ENCODE data around the gene ATP6V0E1.

ATP6V0E1 gene

DNA sequence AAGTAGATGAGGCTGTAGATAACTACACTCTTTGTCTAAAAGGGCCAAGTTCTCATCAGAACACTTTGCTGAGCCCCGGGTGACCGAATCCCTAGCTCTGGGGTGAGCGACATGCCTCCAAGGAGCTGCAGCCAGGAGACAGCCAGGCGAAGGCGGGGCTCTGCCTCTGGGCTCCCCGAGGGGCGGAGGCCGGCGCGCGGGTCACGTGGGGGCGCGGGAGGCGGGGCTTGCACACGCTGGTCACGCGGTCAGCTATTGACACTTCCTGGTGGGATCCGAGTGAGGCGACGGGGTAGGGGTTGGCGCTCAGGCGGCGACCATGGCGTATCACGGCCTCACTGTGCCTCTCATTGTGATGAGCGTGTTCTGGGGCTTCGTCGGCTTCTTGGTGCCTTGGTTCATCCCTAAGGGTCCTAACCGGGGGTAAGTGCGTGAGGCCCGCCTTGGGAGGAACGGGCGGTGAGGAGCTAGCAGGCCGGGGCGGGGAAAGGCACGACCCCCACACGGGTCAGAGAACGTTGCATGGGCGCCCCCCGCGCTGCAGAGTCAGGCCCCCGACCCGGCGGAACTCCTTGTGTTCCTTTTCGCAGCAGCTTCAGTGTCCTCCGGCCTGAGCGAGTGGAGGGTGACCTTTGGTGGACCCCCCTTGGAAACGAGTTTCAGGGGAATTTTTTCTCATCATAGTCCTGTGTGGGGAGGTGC lies at the start of gene ATP6V0E1:
TSS of gene ATP6V0E1 (plus strand) at position 230 of the 702 bp plus-strand sequence. CDS start at position 320, 90 bp downstream.
- peak; percentile 96 for DNase-seq (ENCODE audit: low read depth)

DNA sequence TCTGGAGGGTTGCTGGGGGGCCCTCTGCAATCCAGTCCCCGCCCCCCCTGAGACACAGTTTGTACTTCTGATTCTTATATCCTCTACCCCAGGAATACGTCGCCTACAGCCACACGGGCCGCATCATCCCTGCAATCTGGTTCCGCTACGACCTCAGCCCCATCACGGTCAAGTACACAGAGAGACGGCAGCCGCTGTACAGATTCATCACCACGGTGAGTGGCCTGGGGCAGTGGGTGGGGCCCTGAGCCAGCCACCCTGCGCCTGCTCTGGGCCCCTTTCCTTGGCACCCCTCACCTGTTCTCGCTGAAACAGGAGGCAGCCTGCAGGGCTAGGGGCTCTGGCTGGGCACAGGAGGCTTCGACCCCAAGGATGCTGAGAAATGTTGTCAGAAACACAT lies 48.5 kb upstream of the ATP6V0E1 start:
- DNase-seq (ENCODE audit: low read depth) = no peak

DNA sequence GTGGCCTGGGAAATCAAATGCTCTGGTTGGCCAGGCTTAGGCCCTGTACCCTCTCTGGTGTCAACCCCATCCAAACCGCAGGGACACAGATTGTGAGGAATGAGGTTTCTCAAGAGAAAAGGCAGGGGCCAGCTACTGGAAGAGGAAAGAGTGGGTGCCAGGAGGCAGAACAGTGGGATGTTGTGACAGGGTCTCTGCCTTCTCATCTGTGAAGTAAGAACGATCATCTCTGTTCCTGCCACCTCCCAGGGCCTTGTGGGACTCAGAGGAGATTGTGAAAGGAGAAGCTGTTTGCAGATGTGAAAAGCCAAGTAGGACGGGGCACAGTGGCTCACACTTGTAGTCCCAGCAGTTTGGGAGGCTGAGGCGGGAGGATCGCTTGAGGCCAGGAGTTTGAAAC lies 47.2 kb upstream of the ATP6V0E1 start:
- DNase-seq (ENCODE audit: low read depth) = no peak

DNA sequence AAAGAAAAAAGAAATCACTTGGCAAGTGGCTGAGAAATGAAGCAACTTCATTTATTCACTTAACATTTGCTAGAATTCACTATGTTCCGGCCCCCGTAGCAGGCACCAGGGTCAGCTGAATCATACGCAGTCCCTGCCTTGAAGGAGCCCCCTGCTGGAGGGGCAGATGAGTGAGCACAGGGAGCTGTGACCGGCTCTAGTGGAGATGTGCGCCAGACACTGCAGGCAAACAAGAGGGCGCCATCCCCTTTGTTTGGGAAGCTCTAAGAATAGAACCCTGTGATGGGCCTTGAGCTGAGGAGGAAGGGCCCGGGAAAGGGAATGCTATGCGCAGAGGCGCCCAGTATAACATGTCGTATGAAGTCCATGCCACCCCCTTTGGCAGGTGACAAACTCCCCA lies 44.5 kb upstream of the ATP6V0E1 start:
- DNase-seq (ENCODE audit: low read depth) = no peak

DNA sequence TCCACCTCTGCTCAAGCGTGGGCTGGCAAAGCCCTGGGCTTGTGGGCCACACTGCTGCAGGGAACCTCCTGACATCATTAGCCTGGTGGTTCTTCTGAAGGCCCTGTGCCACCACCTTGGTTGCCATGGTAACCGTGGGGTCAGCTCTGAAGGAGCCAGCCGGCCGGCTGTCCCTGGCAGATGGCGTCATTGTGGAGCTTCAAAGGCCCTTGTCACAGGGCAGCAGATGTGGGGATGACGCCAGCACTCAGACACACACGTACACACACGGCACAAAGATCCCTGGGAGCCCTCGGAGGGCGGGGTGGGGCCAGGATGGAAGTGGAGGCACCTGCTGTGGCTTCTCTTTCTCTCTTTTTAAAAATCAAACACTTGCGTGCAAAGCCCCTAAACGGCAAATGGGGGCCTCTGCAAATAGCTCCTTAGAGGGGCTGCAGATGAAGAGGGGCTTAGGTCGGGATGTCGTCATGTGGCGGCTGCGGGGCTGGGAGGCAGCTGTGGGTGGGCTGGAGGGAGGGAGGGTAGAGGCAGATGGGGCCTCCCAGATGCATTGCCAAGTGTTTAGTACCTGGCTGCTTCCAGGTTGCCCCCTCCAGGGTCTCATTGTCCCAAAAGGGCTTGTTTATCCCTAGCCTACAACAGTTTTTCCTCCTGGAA lies 43.8 kb upstream of the ATP6V0E1 start:
- DNase-seq (ENCODE audit: low read depth) = no peak

DNA sequence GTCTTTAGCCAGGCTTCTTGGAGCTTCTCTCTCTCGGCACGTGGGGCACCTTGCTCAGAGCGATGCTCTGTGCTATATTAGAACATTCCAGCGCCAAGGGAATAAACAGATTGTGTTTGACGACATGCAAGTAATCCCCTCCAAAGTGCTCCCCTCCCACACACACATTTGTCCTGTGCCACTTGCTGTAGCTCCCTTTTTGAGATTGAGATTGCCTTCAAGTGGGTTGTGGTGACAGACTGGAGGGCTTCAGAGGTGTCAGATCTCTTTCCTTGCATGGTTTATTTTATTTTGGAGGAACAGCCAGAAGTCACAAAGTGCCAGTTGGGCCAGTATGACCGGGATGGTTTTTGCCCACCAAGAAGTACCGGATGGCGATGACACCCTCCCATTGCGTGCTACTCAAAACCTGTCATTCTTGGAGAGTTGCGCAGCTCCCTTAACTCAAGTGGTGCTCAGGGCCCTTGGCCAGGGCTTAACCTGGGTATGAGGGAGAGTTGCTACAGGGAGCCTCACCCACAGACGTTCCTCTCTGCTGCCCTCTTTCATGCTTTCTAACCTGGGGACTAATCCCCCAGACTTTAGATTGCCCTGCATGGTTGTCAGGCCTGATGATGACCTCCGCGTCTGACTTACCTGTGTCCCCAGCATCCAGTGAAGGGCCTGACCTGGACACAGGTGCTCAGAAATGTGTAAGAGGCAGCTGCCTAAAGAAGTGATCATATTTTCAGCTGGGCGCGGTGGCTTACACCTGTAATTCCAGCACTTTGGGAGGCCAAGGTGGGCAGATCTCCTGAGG lies 43.1 kb upstream of the ATP6V0E1 start:
- DNase-seq (ENCODE audit: low read depth) = no peak

DNA sequence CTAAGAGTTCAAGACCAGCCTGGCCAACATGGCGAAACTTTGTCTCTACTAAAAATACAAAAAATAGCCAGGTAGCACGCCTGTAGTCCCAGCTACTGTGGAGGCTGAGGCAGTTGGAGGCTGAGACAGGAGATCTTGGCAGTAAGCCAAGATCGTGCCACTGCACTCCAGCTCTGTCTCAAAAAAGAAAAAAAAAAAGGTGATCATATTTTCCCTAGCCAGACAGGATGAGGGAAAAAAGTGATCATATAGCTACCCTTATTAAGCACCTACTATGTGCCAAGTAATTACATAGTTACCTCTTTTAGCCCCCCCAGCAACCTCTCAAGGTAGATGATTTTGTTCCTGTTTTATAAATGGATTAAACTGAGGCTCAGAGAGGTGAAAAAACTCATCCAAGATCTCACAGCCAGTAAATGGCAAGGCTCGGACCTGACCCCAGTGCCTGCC lies 42.5 kb upstream of the ATP6V0E1 start:
- DNase-seq (ENCODE audit: low read depth) = no peak

DNA sequence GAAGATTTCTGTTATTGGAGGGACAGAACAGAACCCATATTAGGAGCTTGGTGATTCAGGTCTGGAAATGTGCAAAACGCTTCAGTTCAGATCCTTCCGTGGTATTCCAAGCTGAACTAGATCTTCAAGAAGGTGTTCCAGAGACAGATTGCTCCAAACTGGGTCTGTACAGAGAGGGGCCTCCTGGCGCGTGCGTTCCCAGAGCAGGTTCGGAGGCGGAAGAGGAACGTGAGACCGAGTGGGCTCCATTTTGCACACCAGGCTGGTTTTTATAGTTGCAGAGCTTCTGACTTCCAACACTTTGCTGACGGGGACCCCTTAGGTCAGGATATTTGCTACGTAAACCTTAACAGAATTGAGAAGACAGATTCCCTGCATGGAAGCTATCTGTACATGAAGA lies 41.0 kb upstream of the ATP6V0E1 start:
- DNase-seq (ENCODE audit: low read depth) = no peak

DNA sequence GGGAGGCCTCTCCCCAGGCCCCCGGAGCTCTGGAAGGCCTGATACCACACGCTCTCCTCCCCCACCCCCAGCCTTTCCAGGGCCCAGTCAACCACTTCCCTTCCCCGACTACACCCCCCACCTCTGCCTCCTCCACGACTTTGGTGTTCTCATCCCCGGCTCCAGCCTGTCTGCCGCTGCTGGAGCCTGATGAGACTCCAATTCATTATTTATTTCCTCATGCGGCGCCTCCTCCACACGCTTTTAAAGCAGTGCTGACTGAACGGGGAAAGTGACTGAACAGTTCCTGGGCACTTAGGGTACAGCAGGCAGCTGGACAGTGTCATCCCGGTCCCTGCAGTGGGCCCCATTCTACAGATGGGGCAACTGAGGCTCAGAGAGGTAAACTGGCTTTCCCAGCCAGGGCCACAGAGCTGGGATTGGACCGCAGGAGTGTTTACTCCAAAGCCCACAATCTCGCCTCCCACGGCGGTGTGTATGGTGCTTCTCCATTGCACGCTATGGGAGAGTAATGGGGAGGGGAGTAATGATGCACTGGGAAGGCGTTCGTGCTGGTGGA lies 40.2 kb upstream of the ATP6V0E1 start:
- DNase-seq (ENCODE audit: low read depth) = no peak

DNA sequence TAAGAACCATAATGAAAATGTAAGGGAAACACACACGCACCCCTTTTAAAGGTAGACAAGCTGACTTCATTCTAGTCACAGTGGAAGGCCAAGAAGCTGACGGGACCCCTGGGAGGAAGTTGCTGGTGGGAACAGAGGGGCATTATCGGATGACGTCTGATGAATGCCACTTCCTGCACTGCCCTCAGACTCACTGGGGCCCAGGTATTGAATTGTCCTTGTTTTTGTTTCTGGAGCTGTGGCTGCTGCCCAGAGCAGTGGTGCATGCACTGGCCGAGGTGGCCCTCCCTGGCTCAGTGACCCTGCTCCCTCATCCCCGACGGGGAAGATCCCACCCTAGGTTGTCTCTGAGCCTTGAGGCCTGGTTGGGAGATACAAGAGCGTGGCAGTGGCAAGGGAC lies 39.7 kb upstream of the ATP6V0E1 start:
- DNase-seq (ENCODE audit: low read depth) = no peak

DNA sequence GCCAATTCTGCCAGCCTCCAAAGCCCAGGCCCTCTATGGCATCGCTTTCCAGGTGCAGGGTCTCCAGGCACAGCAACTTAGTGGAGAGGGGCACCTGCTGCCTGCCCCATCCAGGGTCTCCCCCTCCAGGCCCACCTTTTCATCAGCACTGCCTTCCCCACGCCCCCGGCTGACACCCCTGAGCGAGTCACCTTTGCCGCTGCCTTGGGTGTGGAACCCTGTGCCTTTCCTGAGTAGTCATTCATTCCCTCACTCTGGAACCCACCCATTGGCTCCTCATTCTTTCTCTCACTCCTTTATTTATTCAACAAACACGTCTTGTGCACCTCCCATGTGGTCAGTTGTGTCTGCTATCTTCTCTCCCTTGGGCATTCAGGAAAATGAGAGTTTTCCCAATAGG lies 38.8 kb upstream of the ATP6V0E1 start:
- no peak for DNase-seq (ENCODE audit: low read depth)

DNA sequence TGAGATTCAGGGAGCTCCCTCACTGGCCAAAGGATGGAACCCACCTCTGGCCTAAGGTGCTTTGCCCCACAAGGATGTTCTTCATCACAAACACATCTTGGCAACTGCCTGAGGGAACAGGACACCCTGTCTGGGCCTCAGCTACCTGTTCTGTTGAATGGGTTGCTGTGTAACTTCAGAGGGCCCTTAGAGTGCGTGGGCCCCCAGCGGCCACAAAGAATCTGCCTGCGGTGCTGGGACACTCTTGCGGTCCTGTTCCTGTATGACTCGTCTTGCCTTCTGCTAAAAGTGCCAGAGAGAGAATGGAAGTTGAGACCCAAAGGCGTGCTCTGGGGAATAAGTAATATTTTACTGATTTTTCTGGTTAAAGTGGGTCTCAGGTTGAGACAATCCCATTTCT lies 38.4 kb upstream of the ATP6V0E1 start:
- no peak for DNase-seq (ENCODE audit: low read depth)

DNA sequence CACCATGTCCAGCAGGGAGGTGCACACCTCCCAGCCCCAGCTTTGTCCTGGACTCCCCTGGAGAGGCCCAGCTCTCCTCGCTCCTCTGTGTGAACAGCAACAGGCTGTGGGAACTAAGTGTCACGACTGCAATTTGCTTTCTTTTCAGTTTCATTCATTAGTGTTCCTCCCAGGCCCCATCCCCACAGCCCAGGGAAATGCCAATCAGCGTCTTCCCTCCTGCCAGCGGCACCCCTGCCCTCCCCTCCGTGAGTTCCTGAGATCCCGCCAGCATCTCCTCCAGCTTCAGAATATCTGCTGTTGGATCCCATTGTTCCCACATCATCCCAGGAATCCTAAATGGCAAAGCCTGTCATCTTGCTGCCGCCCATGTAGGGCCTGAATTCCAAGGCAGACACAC lies 37.4 kb upstream of the ATP6V0E1 start:
- no peak for DNase-seq (ENCODE audit: low read depth)

DNA sequence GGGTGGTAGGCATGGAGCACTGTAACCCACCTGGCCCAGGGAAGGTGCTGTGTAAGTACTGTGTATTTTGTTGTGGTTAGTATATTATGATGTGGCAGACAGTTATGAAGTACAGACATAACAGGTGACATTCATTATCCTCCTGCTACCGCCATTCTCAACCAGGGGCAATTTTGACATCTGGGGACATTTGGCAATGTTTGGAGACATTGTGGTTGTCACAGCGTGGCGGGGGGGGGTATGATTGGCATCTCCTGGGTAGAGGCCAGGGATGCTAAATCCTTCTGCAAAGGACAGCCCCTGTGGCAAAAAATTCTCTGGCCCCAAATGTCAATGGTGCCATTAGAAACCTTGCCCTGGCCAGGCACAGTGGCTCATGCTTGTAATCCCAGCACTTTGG lies 34.1 kb upstream of the ATP6V0E1 start:
- DNase-seq (ENCODE audit: low read depth) = no peak

DNA sequence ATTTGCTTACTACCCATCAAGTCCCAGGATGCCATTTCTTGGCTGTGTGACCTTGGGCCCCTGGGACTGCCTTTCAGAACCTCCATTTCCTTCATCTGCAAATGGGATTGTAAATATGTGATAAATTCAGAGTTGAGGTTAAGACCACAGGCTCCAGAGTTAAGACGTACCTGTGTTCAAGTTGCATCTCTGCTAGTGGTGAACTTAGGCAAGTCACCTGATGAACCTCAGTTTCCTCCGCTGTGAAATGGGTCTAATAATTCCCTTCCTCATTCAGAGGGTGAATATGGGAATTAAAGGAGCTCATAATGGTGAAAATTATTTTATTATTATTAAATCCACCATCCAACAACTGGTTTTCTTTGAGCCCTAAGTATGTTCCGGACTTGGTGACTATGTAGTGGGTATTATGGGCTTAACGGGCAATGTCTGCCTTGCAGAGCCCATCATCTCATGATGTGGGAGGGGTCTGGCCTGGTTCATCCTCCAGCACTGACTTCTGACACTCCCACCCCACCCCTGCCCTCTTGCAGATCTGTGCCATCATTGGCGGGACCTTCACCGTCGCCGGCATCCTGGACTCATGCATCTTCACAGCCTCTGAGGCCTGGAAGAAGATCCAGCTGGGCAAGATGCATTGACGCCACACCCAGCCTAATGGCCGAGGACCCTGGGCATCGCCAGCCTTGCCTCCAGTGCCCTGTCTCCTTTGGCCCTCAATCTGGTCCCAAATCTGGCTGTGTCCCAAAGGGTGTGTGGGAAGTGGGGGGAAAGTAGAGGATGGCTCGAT lies 33.2 kb upstream of the ATP6V0E1 start:
- DNase-seq (ENCODE audit: low read depth) = no peak

DNA sequence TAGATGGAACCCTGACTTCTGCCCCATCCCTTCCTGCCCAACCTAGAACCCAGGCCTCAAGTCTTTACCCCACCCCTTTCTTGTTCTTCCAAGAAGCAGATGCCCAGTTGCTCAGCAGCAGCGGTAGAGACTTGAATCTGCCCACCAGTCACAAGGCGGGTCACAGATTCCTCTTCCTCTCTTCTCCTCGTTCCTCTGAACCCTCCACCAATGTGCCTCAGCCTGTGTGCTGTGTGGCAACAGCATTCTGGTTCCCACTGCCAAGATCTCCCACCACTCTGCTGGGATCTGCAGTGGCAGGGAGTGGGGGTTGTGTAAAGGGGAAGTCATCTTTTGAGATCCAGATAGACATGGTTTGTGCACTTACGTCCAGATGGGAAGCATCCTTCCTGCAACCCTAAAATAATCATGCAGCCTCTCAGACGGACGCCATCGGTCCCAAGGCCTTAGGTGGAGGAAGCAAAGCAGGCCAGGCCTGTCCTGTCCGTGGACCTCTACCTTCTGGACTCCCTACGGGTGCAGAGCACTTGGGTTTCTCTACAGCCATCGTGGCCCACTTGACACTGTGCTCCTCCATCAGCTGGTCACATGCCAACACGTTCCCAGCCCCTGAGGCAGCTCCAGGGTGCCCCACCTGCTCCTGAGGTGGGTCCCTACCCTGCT lies 32.1 kb upstream of the ATP6V0E1 start:
- no peak for DNase-seq (ENCODE audit: low read depth)

DNA sequence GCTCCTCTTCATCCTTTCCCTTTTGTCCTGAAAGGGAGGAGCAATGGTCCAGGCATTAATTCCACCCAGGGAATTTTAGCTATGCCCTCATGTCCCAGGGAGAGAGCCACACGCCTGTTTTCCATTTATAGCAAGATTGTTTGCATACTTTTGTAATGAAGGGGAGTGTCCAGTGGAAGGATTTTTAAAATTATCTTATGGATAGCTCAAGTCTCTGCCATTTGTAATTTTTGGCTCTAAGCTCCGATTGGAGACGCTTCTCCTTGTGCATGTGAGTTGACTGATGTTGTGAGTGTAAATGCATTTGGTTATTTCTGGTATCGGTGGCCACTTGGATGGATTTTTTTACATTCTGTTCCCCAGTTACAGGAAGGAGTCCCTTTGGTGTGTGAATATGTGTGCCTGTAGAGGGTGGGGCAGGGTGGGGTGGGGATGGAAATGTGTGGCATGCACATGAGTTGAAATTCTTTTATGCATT lies 31.5 kb upstream of the ATP6V0E1 start:
- no peak for DNase-seq (ENCODE audit: low read depth)

DNA sequence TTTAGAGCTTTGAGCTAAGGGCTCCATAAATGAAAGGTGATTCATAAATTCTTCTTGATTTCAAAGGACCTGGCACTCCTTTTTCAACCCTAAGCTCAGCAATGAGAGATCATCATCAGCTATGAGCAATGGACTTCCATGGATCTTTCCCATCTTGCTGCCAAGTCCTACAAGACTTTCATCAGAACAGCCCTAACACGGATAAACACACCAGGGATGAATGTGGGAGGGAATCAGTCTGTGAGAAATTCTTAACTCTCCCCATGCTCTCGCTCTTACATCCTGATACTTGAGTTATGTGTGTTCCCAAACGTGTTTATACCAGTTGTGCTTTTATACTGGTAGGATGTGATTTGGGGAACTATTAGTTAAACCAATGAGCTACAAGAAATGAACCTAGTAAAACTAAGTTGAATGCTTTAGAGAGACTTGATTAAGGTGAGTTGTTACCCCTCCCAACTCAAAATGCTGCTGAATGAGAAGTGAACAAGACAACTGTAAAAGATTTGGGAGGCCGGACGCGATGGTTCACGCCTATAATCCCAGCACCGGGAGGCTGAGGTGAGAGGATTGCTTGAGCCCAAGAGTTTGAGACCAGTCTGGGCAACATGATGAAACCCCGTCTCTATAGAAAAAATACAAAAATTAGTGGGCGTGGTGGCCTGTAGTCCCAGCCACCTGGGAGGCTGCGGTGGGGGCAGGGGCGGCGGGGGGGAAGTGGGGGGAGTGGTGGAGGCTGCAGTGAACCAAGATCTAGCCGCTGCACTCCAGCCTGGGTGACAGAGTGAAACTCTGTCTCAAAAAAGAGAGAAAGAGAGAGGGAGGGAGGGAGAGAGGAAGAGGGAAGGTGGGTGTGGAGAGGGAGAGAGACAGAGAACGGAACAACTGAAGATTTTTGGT lies 29.5 kb upstream of the ATP6V0E1 start:
- DNase-seq (ENCODE audit: low read depth) = no peak

DNA sequence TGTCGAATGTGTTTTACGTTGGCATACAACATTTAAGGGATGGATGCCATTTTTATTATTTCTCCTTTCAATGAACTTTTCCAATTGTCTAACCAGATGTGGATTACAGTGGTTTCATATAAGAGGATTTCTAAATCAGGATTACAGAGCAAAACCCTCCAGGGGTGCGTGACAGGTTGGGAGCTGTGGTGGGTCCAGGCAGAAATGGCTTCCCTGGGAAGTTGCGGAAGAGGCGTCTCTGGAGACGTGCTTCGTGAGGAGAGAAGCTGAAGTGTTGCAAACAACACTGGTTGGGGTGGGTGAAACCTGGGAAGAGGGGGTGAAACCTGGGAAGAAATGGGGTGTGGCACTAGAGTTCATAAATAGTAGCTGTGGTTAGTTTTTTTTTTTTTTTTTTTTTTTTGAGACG lies 28.8 kb upstream of the ATP6V0E1 start:
- no peak for DNase-seq (ENCODE audit: low read depth)

DNA sequence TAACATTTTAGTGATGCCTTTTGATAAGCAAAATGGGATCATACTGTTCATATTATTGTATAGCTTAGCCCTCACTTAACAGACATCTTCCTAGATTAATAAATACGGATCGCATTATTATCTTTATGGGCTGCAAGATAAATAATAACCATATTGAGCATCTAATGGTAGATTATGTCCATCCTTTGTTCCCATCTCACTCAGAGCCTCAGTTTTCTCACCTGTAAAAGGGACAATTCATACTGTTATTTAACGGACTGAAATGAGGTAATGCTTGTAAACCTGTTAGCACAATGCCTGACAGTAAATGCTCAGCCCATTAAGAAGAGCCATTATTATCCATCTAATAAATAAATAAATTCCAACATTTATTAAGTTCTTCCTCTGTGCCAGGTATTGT lies 27.3 kb upstream of the ATP6V0E1 start:
- DNase-seq (ENCODE audit: low read depth) = no peak
